Suppressor macrophage (primary cell): ENCODE data around the gene IBA57.

Experiments used
- DNase-seq, 4 experiments: peaks; one replicate each; pipeline ENCODE4 v3.0.0-alpha.2; 2020 to 2022

The IBA57 gene

DNA sequence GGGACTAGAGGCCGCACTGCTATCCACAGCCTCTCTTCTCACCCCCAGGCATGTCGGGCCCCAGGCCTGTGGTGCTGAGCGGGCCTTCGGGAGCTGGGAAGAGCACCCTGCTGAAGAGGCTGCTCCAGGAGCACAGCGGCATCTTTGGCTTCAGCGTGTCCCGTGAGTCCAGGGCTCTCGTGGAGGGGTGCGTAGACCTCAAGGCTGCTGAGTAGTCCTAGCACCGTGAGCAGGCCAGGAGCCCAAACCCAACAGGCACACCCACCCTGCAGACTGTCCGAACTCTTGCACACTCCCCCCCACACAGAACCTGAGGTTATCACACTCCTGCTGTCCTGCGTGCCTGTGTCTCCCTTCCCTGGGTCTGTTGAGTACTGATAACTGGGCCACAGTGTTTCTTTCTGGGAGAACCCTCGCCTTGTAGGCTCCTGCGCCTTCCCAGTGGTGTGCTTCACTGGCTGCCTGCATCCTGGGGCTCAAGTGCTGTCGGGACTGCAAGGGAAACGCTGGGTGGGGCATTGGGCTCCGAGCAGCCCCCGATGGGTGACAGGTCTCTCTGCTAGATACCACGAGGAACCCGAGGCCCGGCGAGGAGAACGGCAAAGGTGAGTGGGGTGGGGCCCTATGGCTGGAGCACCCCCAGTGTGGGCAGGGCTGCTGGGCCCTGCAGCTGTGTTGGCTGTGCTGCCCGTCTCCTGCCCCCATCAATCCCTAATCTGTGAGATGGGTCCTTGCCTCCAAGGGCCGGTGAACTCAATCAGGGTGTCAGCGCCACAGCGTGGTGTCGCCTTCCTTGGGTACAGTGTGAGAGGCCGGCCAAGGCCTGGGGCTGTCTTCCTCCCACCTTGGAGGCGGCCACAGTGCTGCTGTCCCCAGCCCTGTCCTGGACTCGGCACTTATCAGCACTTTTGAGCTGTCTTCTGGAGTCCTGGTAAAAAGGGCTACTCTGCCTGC lies 19.9 kb upstream of the IBA57 start:
- no peak for DNase-seq

DNA sequence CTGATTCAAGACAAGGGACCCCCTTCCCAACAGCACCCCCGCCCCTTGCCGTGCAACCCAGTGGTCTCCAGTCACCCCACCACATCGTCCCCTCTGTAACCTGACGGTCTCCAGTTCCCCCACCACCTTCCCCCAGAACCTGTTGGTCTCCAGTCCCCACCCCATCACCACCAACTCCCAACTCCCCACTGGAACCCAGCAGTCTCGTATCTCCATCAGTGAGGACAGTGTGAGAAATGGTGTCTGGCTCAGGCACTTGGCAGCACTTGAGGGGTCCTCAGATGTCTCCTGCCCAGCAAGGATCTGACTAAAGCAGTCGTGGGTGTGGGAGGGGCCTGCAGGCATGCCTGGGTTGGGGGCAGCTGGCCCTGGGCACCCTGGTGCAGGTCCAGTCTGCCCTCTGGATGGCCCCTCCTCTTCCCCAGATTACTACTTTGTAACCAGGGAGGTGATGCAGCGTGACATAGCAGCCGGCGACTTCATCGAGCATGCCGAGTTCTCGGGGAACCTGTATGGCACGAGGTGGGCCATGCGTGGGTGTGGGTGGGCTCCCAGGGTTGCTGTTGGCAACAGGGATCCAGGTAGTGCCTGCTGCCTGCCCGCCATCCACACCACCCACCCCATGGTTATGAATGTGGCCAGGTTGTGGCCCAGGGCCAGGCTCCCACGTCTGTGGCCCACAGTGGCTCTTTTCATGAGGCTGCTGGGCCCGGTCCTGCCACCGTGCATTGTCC lies 19.0 kb upstream of the IBA57 start:
- no peak for DNase-seq

DNA sequence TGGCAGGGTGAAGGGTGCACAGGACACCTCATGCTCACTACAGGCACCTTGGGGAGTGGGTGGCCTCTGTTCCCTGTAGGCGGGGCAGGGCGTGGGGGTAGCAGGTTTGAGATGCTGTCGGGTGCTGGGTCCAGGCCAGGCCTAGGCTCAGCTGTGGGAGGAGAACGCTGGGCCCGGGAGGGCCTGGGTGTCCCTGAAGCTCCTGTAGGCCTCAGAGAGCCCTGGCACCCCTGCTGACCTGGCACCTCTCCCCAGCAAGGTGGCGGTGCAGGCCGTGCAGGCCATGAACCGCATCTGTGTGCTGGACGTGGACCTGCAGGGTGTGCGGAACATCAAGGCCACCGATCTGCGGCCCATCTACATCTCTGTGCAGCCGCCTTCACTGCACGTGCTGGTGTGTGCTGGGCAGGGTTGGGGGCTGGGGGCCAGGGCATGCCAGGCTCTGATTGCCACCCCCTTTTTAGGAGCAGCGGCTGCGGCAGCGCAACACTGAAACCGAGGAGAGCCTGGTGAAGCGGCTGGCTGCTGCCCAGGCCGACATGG lies 18.4 kb upstream of the IBA57 start:
- no peak for DNase-seq

DNA sequence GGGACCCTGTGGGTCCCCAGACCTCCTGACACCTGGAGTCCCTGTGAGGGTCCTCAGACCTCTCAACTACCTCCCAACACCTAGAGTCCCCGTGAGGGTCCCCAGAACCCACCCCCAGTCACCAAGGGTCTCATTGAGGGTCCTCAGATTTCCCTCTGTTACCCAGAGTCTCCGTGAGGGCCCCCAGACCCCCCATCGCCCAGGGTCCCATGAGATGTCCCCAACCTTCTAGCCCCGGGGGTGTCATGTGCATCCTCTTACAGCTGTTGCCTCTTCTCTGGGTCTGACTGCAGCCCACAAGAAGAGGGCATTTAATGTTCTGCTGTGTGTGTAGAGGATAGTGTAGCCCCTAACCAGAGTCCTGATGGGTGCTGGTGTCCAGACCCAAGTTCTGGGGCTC lies 17.8 kb upstream of the IBA57 start:
- no peak for DNase-seq

GRCh38 chr1:228148196-228148861 lies 17.3 kb upstream of the IBA57 start:
- DNase-seq, result no peak

- DNase-seq, result no peak
These were observed 16.6 kb upstream of the IBA57 start for GRCh38 chr1:228148935-228149405.

DNA sequence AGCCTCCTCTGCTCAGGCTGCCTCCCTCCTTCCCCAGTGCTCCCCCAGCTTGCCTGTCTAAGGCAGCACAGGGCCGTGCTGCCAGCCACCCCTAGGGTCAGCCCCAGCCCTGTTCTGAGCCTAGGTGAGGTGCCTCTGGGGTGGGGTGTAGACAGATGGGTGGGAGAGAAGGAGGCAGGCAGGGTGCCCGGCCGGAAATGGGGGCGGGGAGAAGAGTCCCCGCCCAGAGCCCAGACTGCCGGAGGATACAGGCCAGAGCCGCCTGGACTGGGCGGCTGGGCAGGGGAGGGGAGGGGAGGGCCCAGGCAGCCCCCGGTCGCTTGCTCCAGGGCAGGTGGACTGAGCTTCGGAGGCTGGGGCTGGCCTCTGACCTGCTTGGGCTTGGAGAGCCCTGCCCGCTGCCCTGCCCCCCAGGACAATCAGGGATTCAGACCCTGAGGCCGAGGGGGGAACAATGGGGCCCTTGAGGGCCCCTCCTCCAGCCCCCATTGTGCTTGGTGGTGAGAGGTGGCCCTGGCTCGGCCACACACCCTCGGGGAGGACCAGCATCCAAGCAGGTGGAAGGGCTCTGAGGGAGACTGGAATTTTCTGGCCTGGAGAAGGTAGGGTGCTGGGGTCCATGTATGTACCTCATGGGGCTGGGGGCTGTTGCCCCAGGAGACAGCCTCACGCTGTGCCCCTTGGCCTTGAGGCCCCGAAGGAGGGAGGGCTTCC lies 16.0 kb upstream of the IBA57 start, which contains the start of gene GJC2:
GJC2 (plus strand) TSS at position 525 of the 714 bp plus-strand sequence. CDS start 7,829 bp downstream, outside the sequence.
- no peak for DNase-seq

- DNase-seq, result no peak
These were observed 15.5 kb upstream of the IBA57 start for GRCh38 chr1:228150120-228150460.

DNA sequence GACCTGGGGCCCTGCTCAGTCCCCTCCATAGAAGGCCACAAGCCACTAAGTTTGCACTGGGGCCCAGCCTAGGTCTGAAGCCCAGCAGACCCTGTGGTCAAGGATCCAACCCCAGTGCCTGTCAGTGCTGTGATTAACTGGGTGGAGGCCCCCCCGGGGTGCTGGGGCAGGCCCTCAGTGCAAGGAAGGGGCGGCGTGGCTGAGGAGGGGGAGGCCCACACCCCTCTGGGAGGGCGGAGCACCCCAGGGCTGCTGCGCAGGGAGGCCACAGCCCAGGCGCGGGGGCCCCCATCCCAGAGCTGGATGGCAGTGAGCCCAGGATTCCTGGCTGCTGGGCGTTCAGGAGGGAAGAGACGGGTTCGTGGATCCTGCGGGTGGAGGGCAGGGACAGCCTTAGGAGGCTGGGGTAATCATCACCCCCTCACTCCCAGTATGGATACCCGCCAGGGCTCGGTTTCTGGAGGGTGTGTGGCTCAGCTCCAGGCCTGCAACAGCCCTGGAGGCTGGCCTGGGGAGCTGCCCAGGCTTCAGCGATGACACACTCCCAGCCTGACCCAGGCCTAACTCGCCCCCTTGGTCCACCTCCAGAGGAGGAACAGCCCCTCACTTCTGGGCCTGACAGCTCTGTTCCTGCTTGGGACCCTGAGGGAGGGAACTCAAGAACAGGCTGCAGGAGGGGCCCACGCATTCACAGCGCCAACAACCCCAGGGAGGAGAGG lies 15.0 kb upstream of the IBA57 start:
- no peak for DNase-seq

DNA sequence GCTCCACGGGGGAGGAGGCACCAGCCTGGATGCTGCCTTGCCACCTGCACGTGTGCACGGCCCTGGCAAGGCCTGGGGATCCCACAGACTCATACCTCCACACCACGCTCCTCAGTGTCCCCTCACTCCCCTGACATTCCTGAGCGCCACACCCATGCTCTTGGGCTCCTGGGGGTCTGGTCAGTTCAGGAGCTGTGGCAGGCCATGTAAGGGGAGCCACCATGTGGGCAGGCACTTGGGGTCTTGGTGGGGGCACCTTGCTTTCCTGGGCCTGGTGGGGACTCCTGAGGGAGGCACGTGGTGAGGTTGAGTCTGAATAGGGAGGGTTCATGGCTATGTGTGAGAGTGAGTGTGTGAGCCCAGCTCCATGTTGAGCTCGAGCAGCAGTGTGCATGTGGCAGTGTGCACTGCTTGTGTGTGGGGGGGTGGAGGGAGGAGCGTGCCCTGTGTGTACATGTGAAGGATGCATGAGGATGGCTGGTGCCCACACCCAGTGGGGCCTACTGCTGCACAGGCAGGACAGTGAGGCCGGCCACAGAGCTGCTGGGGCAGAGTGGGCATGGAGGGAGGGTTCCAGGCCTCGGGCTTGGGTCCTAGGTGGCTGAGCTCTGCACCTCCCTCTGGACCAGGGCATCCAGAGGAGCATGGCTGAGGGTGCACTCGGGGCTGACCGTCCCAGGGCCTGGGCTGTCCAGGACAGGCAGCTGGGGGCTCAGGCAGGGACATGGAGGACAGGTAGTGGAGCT lies 14.3 kb upstream of the IBA57 start:
- no peak for DNase-seq

GRCh38 chr1:228152097-228152917 lies 13.3 kb upstream of the IBA57 start:
- DNase-seq, result no peak

GRCh38 chr1:228152918-228153258 lies 12.7 kb upstream of the IBA57 start:
- DNase-seq, result no peak

GRCh38 chr1:228154021-228154669 lies 11.5 kb upstream of the IBA57 start:
- DNase-seq, result no peak

DNA sequence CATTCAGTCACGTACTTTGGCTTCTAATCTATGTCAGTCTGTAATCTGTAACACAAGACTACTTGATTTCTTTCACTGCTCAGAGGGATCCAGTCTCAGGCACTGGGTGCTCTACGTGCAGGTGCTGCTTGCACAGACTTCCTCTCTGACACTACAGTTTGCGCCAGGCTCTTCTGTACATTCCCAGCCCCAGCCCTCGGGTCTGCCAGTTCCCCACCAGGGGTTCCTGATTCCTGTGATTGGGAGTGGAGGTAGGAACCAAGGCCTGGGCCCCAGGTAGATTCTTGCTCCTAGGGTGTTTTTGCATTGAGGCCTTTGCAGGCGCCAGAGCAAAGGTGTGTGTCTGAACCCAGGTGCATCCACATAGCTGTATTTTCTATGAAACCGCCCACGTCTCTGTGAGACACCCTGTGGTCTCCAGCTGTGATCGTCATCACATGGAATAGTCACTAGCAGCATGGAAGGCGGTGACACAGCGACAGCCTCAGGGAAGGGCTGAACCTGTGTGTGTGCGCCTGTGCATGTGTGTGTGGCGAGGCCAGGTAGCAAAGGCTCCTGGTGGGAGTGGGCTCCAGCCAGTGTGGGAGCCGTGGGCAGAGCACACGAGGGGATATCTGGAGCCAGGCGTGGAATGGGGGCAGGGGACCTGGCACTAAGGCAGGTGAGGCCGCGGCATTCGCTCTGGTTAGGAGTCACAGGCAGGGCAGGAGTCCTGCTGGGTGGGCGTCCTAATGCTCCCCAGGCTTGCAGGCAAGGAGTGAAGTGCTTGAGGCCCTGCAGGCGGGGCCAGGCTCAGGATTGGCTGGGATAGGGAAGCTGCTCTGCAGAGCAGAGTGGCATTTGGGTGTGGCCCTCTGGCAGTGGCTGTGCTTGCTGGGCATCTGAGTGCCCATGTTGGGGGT lies 10.7 kb upstream of the IBA57 start:
- DNase-seq, result no peak

DNA sequence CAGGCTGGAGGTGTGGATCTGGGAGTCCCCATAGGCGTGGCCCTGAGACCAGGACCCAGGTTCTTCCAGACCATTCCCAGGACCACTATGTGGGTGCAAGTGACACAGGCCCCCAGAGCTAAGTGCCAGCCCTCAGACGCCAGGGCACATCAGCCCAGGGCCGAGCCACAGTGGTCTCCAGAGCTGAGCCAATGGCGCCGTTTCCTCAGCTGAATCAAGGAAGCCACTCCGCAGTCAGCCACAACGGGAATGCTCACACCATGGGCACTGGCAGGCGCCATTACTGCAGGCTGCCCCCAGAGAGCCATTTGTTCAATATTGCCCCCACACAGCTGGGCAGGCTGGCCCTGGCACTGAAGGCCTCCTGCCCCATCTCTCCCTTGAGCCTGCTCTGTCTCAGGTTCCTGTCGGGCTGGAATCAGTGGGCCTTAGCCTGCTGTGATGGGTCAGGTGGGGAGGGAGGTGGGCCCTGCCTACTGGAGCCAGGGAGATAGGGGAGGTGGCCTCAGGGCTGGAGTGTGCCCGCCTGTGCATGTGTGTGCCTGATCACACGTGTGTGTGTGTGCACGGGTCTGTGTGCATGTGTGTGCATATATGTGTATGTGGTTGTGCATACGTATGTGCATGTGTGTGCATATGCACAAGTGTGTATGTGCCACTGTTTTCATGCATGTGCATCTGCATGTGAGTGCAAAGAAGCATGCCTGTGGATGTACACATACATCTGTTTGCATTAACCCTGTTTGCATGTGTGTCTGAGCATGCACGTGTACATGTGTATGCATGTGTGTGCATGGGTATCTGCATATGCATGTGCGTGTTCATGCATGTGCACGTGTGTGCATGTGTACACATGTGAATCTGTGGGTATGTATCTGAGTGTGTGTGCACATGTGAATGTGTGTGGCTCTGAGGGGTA lies 9.7 kb upstream of the IBA57 start:
- no peak for DNase-seq

DNA sequence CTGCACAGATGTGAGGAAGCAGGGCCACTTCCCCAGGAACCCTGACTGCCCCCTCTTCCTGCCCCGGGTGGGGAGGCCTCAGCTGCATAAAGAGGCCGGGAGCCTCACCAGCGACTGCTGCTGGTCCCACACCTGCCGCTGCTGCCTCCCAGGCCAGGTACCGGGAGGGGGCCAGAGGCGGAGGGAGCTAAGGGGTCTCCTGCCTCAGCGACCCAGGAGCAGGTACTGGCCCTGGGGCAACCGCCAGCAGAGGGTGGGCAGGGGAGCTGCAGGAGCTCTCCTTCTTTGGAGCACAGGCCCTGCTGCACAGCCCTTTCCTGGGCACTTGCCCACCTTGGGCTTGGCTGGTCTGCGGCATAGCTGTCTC lies 9.1 kb upstream of the IBA57 start:
- DNase-seq, result no peak
